ENCODE results near the gene TPCN1. TPM values are rescaled to one million over a fixed set of nuclear protein-coding genes. Genes with fewer than 3 reads are reported as not detected.
A peak's percentile ranks its signal among the peaks of the same experiment; 100 is the strongest.

TPCN1 gene
- total and polyA plus RNA-seq, 3 experiments from 2014 or later: 10.1 to 24.1 (median 21.3) TPM

DNA sequence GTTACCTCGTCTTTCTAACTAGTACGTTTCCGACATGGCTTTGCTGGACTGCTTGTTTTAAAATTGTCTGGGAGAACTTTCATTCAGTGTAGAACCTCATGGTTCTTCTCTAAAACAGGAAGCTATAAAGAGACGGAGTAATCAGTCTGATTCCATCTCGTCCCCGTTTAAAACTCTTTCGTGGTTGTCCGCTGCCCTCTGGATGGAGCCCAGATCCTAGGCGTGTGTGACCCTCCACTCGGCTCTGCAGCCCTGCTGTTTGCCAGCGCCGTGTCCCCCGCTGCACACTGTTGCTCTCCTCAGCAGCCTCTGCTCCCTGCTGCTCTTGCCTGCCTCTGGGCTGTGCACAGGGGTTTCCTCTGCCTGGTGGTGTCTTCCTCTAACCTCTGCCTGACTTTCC lies 63.5 kb downstream of the TPCN1 start:
- Mint-ChIP-seq H3K36me3 (peaks cover 0 to 60% (median 7%) of the 10 kb centered on the region in 3 donors), H3K27ac (no peak overlapping the region), H3K4me3 (no peak overlapping the region), H3K4me1 (no peaks in the 10 kb centered on the region), H3K9me3 (no peaks in the 10 kb centered on the region), H3K27me3 (no peaks in the 10 kb centered on the region)
- Histone ChIP-seq H3K4me3 (ENCODE audit: low read length) (no peak overlapping the region), H3K9me3 (ENCODE audit: low read length) (no peaks in the 10 kb centered on the region), H3K27ac (ENCODE audit: low read depth, low read length) (no peak overlapping the region), H3K4me1 (ENCODE audit: insufficient read depth, low read length) (no peaks in the 10 kb centered on the region), H3K27me3 (ENCODE audit: insufficient read depth, low read length, poor library complexity, severe bottlenecking) (no peaks in the 10 kb centered on the region), H3K36me3 (ENCODE audit: insufficient read depth, low read length) (peaks cover 12% of the 10 kb centered on the region)
- CTCF ChIA-PET: no interaction called here
- DNase-seq: no peak
- POLR2A ChIA-PET: no interaction called here

DNA sequence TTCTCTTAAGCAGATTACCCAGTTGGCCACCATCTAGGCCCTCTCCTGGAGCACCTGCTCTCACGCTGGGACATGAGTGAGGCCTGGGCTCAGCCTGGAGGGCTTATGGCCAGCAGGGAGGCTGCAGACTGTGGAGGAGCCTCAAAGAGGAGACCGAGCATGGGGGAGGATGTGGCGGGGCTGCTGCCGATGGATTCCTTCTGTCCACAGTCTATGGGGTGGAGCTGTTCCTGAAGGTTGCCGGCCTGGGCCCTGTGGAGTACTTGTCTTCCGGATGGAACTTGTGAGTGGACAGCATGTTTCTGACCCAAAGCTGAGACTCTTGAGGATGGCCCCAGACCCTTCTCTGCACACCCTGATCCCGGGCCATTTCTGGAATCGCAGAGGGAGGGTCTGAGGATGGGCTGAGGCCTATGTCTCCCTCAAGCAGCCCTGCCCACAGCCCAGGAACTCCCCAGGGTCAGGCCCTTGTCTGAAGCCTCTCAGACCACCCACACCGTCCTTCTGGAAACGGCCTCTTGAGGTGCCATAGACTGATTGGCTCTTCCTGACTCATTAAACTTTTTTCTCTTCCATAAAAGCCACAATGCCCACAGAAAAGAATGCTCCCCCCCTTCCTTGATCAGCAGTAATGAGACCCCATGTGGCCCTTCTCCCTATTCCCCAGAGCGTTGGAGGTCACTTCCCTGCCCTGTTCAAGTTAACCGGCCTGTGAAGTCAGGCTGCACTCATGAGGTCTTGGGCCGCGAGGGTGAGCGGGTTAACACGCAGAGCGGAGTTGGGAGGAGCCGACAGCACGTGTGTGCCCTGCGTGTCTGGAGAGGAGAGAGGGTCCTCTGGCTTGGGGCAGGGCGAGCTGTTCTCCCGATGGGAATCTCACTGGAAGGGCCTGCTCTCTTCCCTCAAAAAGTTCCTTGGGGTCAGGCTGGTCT lies 64.7 kb downstream of the TPCN1 start:
- no peaks in the 10 kb centered on the region for H3K27me3 ChIP-seq (ENCODE audit: insufficient read depth, low read length, poor library complexity, severe bottlenecking)
- CTCF ChIA-PET: no interaction called here
- Mint-ChIP-seq H3K4me1 (no peaks in the 10 kb centered on the region), H3K4me3 (no peak overlapping the region), H3K36me3 (peaks cover 0 to 58% (median 6%) of the 10 kb centered on the region in 3 donors), H3K27ac (peak overlapping the region in 1 of 8 donors; percentile 38), H3K27me3 (no peaks in the 10 kb centered on the region), H3K9me3 (no peaks in the 10 kb centered on the region)
- no peaks in the 10 kb centered on the region for H3K9me3 ChIP-seq (ENCODE audit: low read length)
- no peaks in the 10 kb centered on the region for H3K4me1 ChIP-seq (ENCODE audit: insufficient read depth, low read length)
- POLR2A ChIA-PET: no interaction called here
- H3K4me3 ChIP-seq (ENCODE audit: low read length): no peak overlapping the region
- no peak for DNase-seq
- H3K36me3 ChIP-seq (ENCODE audit: insufficient read depth, low read length): peaks cover 8% of the 10 kb centered on the region
- H3K27ac ChIP-seq (ENCODE audit: low read depth, low read length): no peak overlapping the region

GRCh38 chr12:113286712-113287111 lies 65.4 kb downstream of the TPCN1 start:
- Histone ChIP-seq H3K36me3 (ENCODE audit: insufficient read depth, low read length) (peaks cover 8% of the 10 kb centered on the region), H3K27ac (ENCODE audit: low read depth, low read length) (no peak overlapping the region), H3K9me3 (ENCODE audit: low read length) (no peaks in the 10 kb centered on the region), H3K4me1 (ENCODE audit: insufficient read depth, low read length) (no peaks in the 10 kb centered on the region), H3K27me3 (ENCODE audit: insufficient read depth, low read length, poor library complexity, severe bottlenecking) (no peaks in the 10 kb centered on the region), H3K4me3 (ENCODE audit: low read length) (no peak overlapping the region)
- no peaks in the 10 kb centered on the region for H3K27me3 Mint-ChIP-seq
- no peak overlapping the region for H3K27ac Mint-ChIP-seq
- no peak overlapping the region for H3K4me3 Mint-ChIP-seq
- ChIA-PET CTCF (no interaction called here), POLR2A (no interaction called here)
- H3K4me1 Mint-ChIP-seq: no peaks in the 10 kb centered on the region
- peaks cover 0 to 60% (median 6%) of the 10 kb centered on the region in 3 donors for H3K36me3 Mint-ChIP-seq
- no peaks in the 10 kb centered on the region for H3K9me3 Mint-ChIP-seq
- no peak for DNase-seq

DNA sequence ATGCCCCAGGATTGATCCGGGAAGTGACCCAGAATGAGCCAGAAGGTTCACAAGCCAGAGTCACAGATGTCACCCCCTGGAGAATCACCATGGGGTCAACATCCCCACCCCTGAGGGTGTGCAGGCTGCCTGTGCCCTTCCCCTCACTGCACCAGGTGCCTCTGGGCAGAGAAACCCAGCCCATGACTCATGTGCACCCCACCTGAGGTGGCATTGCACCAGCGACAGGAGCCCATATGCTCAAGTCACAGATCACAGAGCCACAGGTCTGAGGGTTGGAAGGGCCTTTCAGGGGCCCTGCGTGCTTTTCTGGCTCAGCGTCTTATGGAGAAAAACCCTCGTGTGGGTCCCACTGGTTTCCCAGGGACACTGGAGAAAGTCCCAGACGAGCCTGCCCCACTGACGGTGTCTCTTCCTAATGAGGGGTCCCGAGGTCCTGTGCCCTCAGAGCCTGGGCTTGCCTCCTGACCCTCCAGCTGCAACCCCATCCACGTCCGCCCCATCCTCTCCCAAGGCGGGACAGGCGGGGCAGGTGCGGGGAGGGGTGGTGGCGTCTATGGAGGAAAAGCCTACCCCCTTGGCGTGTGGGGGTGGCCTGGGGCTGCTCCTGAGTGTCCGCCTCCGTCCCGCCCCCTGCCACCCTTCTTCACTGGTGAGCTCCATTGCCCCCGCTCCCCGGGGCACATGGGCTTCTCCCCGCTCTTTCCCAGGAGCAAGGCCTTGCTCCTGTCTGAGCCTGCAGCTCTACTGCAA lies 66.1 kb downstream of the TPCN1 start:
- Histone ChIP-seq H3K36me3 (ENCODE audit: insufficient read depth, low read length) (peaks cover 8% of the 10 kb centered on the region), H3K9me3 (ENCODE audit: low read length) (no peaks in the 10 kb centered on the region), H3K4me3 (ENCODE audit: low read length) (no peak overlapping the region), H3K4me1 (ENCODE audit: insufficient read depth, low read length) (no peaks in the 10 kb centered on the region), H3K27ac (ENCODE audit: low read depth, low read length) (no peak overlapping the region), H3K27me3 (ENCODE audit: insufficient read depth, low read length, poor library complexity, severe bottlenecking) (no peaks in the 10 kb centered on the region)
- Mint-ChIP-seq H3K9me3 (no peaks in the 10 kb centered on the region), H3K27me3 (no peaks in the 10 kb centered on the region), H3K4me3 (no peak overlapping the region), H3K4me1 (no peaks in the 10 kb centered on the region), H3K27ac (no peak overlapping the region), H3K36me3 (peaks cover 0 to 66% (median 9%) of the 10 kb centered on the region in 3 donors)
- ChIA-PET POLR2A (no interaction called here), CTCF (no interaction called here)
- DNase-seq: no peak

DNA sequence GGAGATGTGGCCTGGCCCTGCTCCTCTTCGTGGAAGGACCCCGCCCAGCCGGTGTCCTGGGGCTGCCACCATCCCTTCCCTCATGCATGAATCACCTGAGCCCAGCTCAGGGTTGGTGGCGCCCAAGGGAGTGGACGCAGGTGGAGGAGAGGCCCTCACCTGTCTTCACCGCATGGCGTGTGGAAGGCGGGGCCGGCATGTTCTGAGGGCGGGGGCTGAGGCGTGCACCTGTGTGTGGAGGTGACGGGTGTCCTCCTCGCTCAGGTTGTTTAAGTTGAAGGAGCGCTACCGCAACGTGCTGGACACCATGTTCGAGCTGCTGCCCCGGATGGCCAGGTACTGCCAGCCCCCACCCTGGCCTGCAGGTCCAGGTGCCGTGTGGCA lies 66.6 kb downstream of the TPCN1 start:
- H3K36me3 Mint-ChIP-seq: peaks cover 0 to 71% (median 10%) of the 10 kb centered on the region in 3 donors
- POLR2A ChIA-PET: no interaction called here
- H3K27ac Mint-ChIP-seq: no peak overlapping the region

DNA sequence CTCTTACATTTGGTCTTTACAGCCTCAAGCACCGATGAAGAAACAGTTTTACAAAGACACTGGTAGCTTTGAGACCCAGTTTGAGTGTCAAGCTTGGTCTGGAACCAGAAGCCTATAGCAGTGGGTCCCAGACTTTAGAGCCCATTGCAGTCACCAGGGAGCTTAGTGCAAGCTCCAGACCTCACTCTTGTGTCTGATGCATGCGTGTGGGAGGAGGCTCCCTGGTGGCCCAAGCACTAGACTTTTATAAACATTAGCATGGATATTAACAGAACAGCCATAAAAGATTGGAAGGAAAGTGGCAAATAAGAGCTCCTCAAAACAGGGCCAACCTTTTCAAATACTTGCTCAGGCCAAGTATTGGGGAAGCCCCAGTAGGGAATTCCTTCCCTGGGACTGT lies 68.1 kb downstream of the TPCN1 start:
- Histone ChIP-seq H3K9me3 (ENCODE audit: low read length) (no peaks in the 10 kb centered on the region), H3K27me3 (ENCODE audit: insufficient read depth, low read length, poor library complexity, severe bottlenecking) (no peaks in the 10 kb centered on the region), H3K4me1 (ENCODE audit: insufficient read depth, low read length) (no peaks in the 10 kb centered on the region), H3K4me3 (ENCODE audit: low read length) (no peak overlapping the region), H3K27ac (ENCODE audit: low read depth, low read length) (no peak overlapping the region), H3K36me3 (ENCODE audit: insufficient read depth, low read length) (peaks cover 13% of the 10 kb centered on the region)
- no peaks in the 10 kb centered on the region for H3K4me1 Mint-ChIP-seq
- H3K9me3 Mint-ChIP-seq: no peaks in the 10 kb centered on the region
- peaks cover 0 to 71% (median 10%) of the 10 kb centered on the region in 3 donors for H3K36me3 Mint-ChIP-seq
- no peak overlapping the region for H3K4me3 Mint-ChIP-seq
- no peak for DNase-seq
- H3K27me3 Mint-ChIP-seq: no peaks in the 10 kb centered on the region
- H3K27ac Mint-ChIP-seq: peak overlapping the region in 2 of 8 donors; percentile 29 to 36
- CTCF ChIA-PET: no interaction called here
- POLR2A ChIA-PET: no interaction called here

More for the DNA sequence above, 66.6 kb downstream of the TPCN1 start:
- Mint-ChIP-seq H3K9me3 (no peaks in the 10 kb centered on the region), H3K4me1 (no peaks in the 10 kb centered on the region), H3K27me3 (no peaks in the 10 kb centered on the region), H3K4me3 (no peak overlapping the region)
- no peak overlapping the region for H3K4me3 ChIP-seq (ENCODE audit: low read length)
- CTCF ChIA-PET: no interaction called here
- no peak overlapping the region for H3K27ac ChIP-seq (ENCODE audit: low read depth, low read length)
- H3K36me3 ChIP-seq (ENCODE audit: insufficient read depth, low read length): peaks cover 8% of the 10 kb centered on the region
- no peak for DNase-seq
- no peaks in the 10 kb centered on the region for H3K9me3 ChIP-seq (ENCODE audit: low read length)
- H3K27me3 ChIP-seq (ENCODE audit: insufficient read depth, low read length, poor library complexity, severe bottlenecking): no peaks in the 10 kb centered on the region
- no peaks in the 10 kb centered on the region for H3K4me1 ChIP-seq (ENCODE audit: insufficient read depth, low read length)

DNA sequence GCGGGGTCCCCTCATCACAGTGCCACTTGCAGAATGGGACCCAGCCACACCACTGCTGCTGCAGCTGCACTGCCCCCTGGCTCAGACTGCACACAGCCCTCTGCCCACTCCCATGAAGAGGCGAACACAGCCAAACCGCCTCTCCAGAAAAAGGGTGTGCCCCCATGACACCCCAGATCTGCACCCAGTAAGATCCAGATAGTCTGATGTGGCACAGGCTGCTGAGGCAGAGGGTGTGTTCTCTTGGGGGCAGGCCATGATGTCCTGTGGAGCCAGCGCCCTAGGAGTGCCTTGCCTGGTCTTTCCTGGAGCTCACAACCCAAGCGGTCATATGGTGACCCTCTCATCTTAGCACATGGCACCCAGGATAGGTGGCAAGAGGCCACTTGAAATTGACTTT lies 69.2 kb downstream of the TPCN1 start:
- Mint-ChIP-seq H3K27me3 (no peaks in the 10 kb centered on the region), H3K4me1 (no peaks in the 10 kb centered on the region), H3K27ac (no peak overlapping the region), H3K4me3 (no peak overlapping the region), H3K36me3 (peaks cover 0 to 70% (median 6%) of the 10 kb centered on the region in 3 donors), H3K9me3 (no peaks in the 10 kb centered on the region)
- Histone ChIP-seq H3K4me1 (ENCODE audit: insufficient read depth, low read length) (no peaks in the 10 kb centered on the region), H3K36me3 (ENCODE audit: insufficient read depth, low read length) (peaks cover 5% of the 10 kb centered on the region), H3K9me3 (ENCODE audit: low read length) (no peaks in the 10 kb centered on the region), H3K27ac (ENCODE audit: low read depth, low read length) (no peak overlapping the region), H3K27me3 (ENCODE audit: insufficient read depth, low read length, poor library complexity, severe bottlenecking) (no peaks in the 10 kb centered on the region), H3K4me3 (ENCODE audit: low read length) (no peak overlapping the region)
- ChIA-PET CTCF (no interaction called here), POLR2A (no interaction called here)
- DNase-seq: no peak

DNA sequence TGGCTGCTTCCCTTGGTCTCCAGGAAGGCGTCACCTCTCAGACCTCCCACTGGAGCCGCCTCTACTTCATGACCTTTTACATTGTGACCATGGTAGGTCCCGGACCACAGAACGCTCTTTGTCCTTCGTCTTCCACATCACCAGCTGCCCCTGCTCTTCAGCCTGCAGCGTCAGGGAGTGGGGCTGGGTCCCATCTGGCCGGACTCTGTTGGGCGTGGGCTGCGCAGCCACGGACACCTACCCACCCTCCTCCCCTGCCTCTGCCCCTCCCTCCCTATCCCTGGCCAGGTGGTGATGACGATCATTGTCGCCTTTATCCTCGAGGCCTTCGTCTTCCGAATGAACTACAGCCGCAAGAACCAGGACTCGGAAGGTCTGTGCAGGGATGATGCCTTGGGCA lies 70.3 kb downstream of the TPCN1 start:
- H3K27ac Mint-ChIP-seq: peak overlapping the region in 2 of 8 donors; percentile 3 to 29

More for the DNA sequence above, 70.3 kb downstream of the TPCN1 start:
- H3K36me3 Mint-ChIP-seq: peaks cover 0 to 69% (median 5%) of the 10 kb centered on the region in 3 donors
- H3K27me3 Mint-ChIP-seq: no peaks in the 10 kb centered on the region
- ChIA-PET POLR2A (no interaction called here), CTCF (no interaction called here)
- Histone ChIP-seq H3K4me1 (ENCODE audit: insufficient read depth, low read length) (no peaks in the 10 kb centered on the region), H3K9me3 (ENCODE audit: low read length) (no peaks in the 10 kb centered on the region), H3K4me3 (ENCODE audit: low read length) (no peak overlapping the region), H3K27ac (ENCODE audit: low read depth, low read length) (no peak overlapping the region), H3K27me3 (ENCODE audit: insufficient read depth, low read length, poor library complexity, severe bottlenecking) (no peaks in the 10 kb centered on the region), H3K36me3 (ENCODE audit: insufficient read depth, low read length) (peaks cover 5% of the 10 kb centered on the region)
- no peaks in the 10 kb centered on the region for H3K9me3 Mint-ChIP-seq
- no peaks in the 10 kb centered on the region for H3K4me1 Mint-ChIP-seq
- no peak overlapping the region for H3K4me3 Mint-ChIP-seq
- no peak for DNase-seq

Measured in CD8-positive, alpha-beta memory T cell (primary cell).